ENCODE measurements around the gene OR5B17. TPM values are rescaled to one million over a fixed set of nuclear protein-coding genes. Genes with fewer than 3 reads are reported as not detected.
"Not testable (repeated sequence)": the region's sequence is repeated elsewhere in the genome, so short reads cannot be mapped to it uniquely, and the experiment has no call there.

Gene OR5B17
- not detected for total RNA-seq
- total RNA-seq (2013) = not detected

- no peak for DNase-seq
- WGBS (ENCODE audit: insufficient coverage) = no CpG with 5 or more reads among the region's 1 CpG
- TF ChIP-seq CTCF (IDR thresholded peaks at IDR 0.05) = no peak
These were observed at the start of gene OR5B17 for GRCh38 chr11:58358969-58359368. Gene OR5B17, minus strand, starts transcription at chr11:58359069. Its CDS starts 0 bp downstream, at chr11:58359069.

GRCh38 chr11:58406774-58407173, 47.9 kb upstream of the OR5B17 start, which contains the start of gene OR5B3:
Gene OR5B3, minus strand, starts transcription at chr11:58406874. Its CDS starts 3,465 bp downstream, at chr11:58403409.
- WGBS (ENCODE audit: insufficient coverage) = no CpG with 5 or more reads among the region's 1 CpG
- no peak within 1 kb of the TSS for H3K4me3 Mint-ChIP-seq
- Histone ChIP-seq H3K36me3 (ENCODE audit: control insufficient read depth, insufficient read depth, low read length) (no peaks in the 10 kb centered on the region), H3K4me1 (ENCODE audit: control insufficient read depth, insufficient read depth, low read length) (no peaks in the 10 kb centered on the region), H3K27me3 (ENCODE audit: control insufficient read depth, insufficient read depth, low read length) (no peaks in the 10 kb centered on the region), H3K27ac (ENCODE audit: low read length) (no peak within 1 kb of the TSS), H3K9me3 (ENCODE audit: control insufficient read depth, insufficient read depth, low read length) (peaks cover 3% of the 10 kb centered on the region), H3K4me3 (ENCODE audit: low read length) (no peak within 1 kb of the TSS)
- intact Hi-C loops (cut with micrococcal nuclease) = no loop called here
- peaks cover 6% of the 10 kb centered on the region in 2 donors for H3K9me3 Mint-ChIP-seq
- TF ChIP-seq CTCF (IDR thresholded peaks at IDR 0.05) = no peak
- H3K27me3 Mint-ChIP-seq (ENCODE audit: low read depth in 2 of 2) = peaks cover 0 to 3% of the 10 kb centered on the region in 2 donors
- no peak for DNase-seq
- no peak for ATAC-seq
- H3K36me3 Mint-ChIP-seq = no peaks in the 10 kb centered on the region
- H3K27ac Mint-ChIP-seq = no peak within 1 kb of the TSS
- no peaks in the 10 kb centered on the region for H3K4me1 Mint-ChIP-seq

More at GRCh38 chr11:58358969-58359368, at the start of gene OR5B17:
- intact Hi-C loops (cut with micrococcal nuclease) = no loop called here
- H3K27me3 ChIP-seq (ENCODE audit: control insufficient read depth, insufficient read depth, low read length) = no peaks in the 10 kb centered on the region
- no peaks in the 10 kb centered on the region for H3K9me3 ChIP-seq (ENCODE audit: control insufficient read depth, insufficient read depth, low read length)
- H3K4me3 ChIP-seq (ENCODE audit: low read length) = no peak within 1 kb of the TSS
- no peaks in the 10 kb centered on the region for H3K9me3 Mint-ChIP-seq
- ATAC-seq = no peak
- no peak within 1 kb of the TSS for H3K27ac ChIP-seq (ENCODE audit: low read length)
- peaks cover 5 to 7% of the 10 kb centered on the region in 2 donors for H3K27me3 Mint-ChIP-seq (ENCODE audit: low read depth in 2 of 2)
- H3K4me1 ChIP-seq (ENCODE audit: control insufficient read depth, insufficient read depth, low read length) = no peaks in the 10 kb centered on the region
- H3K27ac Mint-ChIP-seq = no peak within 1 kb of the TSS
- H3K4me1 Mint-ChIP-seq = no peaks in the 10 kb centered on the region
- H3K36me3 ChIP-seq (ENCODE audit: control insufficient read depth, insufficient read depth, low read length) = no peaks in the 10 kb centered on the region
- H3K36me3 Mint-ChIP-seq = no peaks in the 10 kb centered on the region
- no peak within 1 kb of the TSS for H3K4me3 Mint-ChIP-seq

GRCh38 chr11:58399622-58400021, 40.8 kb upstream of the OR5B17 start:
- no CpG with 5 or more reads among the region's 2 CpGs for WGBS (ENCODE audit: insufficient coverage)
- H3K4me3 ChIP-seq (ENCODE audit: low read length); H3K4me3 Mint-ChIP-seq; H3K4me1 ChIP-seq (ENCODE audit: control insufficient read depth, insufficient read depth, low read length); DNase-seq; H3K36me3 Mint-ChIP-seq; H3K9me3 Mint-ChIP-seq; H3K36me3 ChIP-seq (ENCODE audit: control insufficient read depth, insufficient read depth, low read length); intact Hi-C loops (cut with micrococcal nuclease); H3K9me3 ChIP-seq (ENCODE audit: control insufficient read depth, insufficient read depth, low read length); H3K27me3 Mint-ChIP-seq (ENCODE audit: low read depth in 2 of 2); ATAC-seq; H3K27ac ChIP-seq (ENCODE audit: low read length); H3K4me1 Mint-ChIP-seq; H3K27me3 ChIP-seq (ENCODE audit: control insufficient read depth, insufficient read depth, low read length); H3K27ac Mint-ChIP-seq: not testable (repeated sequence)

GRCh38 chr11:58395581-58395980, 36.7 kb upstream of the OR5B17 start:
- Histone ChIP-seq H3K27me3 (ENCODE audit: control insufficient read depth, insufficient read depth, low read length) (no peaks in the 10 kb centered on the region), H3K9me3 (ENCODE audit: control insufficient read depth, insufficient read depth, low read length) (no peaks in the 10 kb centered on the region), H3K4me3 (ENCODE audit: low read length) (no peak overlapping the region), H3K36me3 (ENCODE audit: control insufficient read depth, insufficient read depth, low read length) (no peaks in the 10 kb centered on the region), H3K27ac (ENCODE audit: low read length) (no peak overlapping the region), H3K4me1 (ENCODE audit: control insufficient read depth, insufficient read depth, low read length) (no peaks in the 10 kb centered on the region)
- Mint-ChIP-seq H3K4me3 (no peak overlapping the region), H3K36me3 (no peaks in the 10 kb centered on the region), H3K9me3 (peaks cover 2 to 5% of the 10 kb centered on the region in 2 donors), H3K27me3 (ENCODE audit: low read depth in 2 of 2) (peaks cover 3 to 9% of the 10 kb centered on the region in 2 donors), H3K4me1 (no peaks in the 10 kb centered on the region), H3K27ac (no peak overlapping the region)
- no peak for TF ChIP-seq CTCF (IDR thresholded peaks at IDR 0.05)
- no CpG with 5 or more reads among the region's 2 CpGs for WGBS (ENCODE audit: insufficient coverage)
- DNase-seq (no peak), ATAC-seq (no peak)
- intact Hi-C loops (cut with micrococcal nuclease) = no loop called here

Measured in natural killer cell (primary cell).